ENCODE measurements around the gene INSC.

DNA sequence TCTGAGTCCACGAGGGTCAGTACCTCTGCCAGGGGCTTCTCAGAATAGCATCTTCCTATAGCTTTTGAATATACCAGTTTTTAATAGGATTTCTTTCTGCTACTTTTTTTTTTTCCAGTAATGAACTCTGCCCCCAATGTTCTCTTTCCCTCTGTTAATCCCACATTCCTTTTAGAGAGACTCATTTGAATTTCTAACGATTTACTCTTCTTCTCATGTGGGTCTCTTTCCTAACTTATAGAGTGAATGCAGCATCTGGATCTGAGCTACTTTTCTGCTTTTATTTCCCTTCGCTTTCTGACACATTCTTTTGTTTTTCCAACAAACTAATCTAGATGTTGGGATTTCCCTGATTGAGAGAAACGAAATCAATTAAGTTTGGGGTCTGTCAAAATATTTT, 71.4 kb downstream of the INSC start:
- TF ChIP-seq POLR2A (IDR thresholded peaks at IDR 0.05) (no peak), POLR2AphosphoS5 (IDR thresholded peaks at IDR 0.05) (no peak)
- TF ChIP-seq, protein P1, sequence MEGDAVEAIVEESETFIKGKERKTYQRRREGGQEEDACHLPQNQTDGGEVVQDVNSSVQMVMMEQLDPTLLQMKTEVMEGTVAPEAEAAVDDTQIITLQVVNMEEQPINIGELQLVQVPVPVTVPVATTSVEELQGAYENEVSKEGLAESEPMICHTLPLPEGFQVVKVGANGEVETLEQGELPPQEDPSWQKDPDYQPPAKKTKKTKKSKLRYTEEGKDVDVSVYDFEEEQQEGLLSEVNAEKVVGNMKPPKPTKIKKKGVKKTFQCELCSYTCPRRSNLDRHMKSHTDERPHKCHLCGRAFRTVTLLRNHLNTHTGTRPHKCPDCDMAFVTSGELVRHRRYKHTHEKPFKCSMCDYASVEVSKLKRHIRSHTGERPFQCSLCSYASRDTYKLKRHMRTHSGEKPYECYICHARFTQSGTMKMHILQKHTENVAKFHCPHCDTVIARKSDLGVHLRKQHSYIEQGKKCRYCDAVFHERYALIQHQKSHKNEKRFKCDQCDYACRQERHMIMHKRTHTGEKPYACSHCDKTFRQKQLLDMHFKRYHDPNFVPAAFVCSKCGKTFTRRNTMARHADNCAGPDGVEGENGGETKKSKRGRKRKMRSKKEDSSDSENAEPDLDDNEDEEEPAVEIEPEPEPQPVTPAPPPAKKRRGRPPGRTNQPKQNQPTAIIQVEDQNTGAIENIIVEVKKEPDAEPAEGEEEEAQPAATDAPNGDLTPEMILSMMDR (IDR thresholded peaks at IDR 0.05), result no peak

All from prostate gland (tissue), 2 donors.